Activated CD4-positive, alpha-beta memory T cell treated with anti-CD3 and anti-CD28 coated beads, Interleukin-2, amount 10 ng/mL, durations not matched to agents 7 days and 5 days (primary cell): ENCODE measurements around the gene OTOG. TPM values are rescaled to one million over a fixed set of nuclear protein-coding genes. Genes with fewer than 3 reads are reported as not detected.

ENCODE experiments used
- CTCF ChIA-PET: fragments of 350-600 bp; sonication (Branson Sonifier 250); formaldehyde crosslinking; loops from one replicate; lab custom pipeline; 2021; ENCODE audit warnings: antibody characterized with exemption, inconsistent platforms; lab: Charles Lee
- POLR2A ChIA-PET: fragments of 350-600 bp; sonication (Branson Sonifier 250); formaldehyde crosslinking; loops from one replicate; lab custom pipeline; 2021; ENCODE audit warnings: antibody characterized with exemption; lab: Charles Lee
- DNase-seq: peaks from one replicate; pipeline ENCODE4 v3.0.0-alpha.2; 2020
- H3K27ac Mint-ChIP-seq: one replicate; pipeline ENCODE4 v1.8.0; 2021; ENCODE audit warnings: mild to moderate bottlenecking, mixed read lengths
- H3K27me3 Mint-ChIP-seq: one replicate; pipeline ENCODE4 v1.8.0; 2021; ENCODE audit warnings: mixed read lengths
- H3K36me3 Mint-ChIP-seq: one replicate; pipeline ENCODE4 v1.8.0; 2021; ENCODE audit warnings: low read depth, mixed read lengths
- H3K4me1 Mint-ChIP-seq: one replicate; pipeline ENCODE4 v1.8.0; 2021; ENCODE audit warnings: mixed read lengths
- H3K4me3 Mint-ChIP-seq: one replicate; pipeline ENCODE4 v1.8.0; 2021; ENCODE audit warnings: mild to moderate bottlenecking, mixed read lengths
- H3K9me3 Mint-ChIP-seq: one replicate; pipeline ENCODE4 v1.8.0; 2021; ENCODE audit warnings: mixed read lengths
- total RNA-seq, 2 experiments: library from RNA; stranded (reverse); gene quantifications; one replicate each; pipeline ENCODE4 v1.2.3, GENCODE V29; 2021

OTOG gene
- total RNA-seq, 2 experiments from 2014 or later, result not detected

GRCh38 chr11:17590463-17590862 is 43.4 kb downstream of the OTOG start:
- Mint-ChIP-seq H3K36me3 (no peaks in the 10 kb centered on the region), H3K4me1 (no peaks in the 10 kb centered on the region), H3K4me3 (no peak overlapping the region), H3K27ac (no peak overlapping the region), H3K9me3 (no peaks in the 10 kb centered on the region), H3K27me3 (peaks cover 7% of the 10 kb centered on the region)
- POLR2A ChIA-PET, result no interaction called here
- no peak for DNase-seq
- CTCF ChIA-PET, result no interaction called here

- Mint-ChIP-seq H3K36me3 (no peaks in the 10 kb centered on the region), H3K4me3 (no peak overlapping the region), H3K27me3 (no peaks in the 10 kb centered on the region), H3K4me1 (no peaks in the 10 kb centered on the region), H3K27ac (no peak overlapping the region), H3K9me3 (no peaks in the 10 kb centered on the region)
- ChIA-PET POLR2A (no interaction called here), CTCF (no interaction called here)
- no peak for DNase-seq
These were observed 44.2 kb downstream of the OTOG start for GRCh38 chr11:17591293-17591692.

- Mint-ChIP-seq H3K27me3 (no peaks in the 10 kb centered on the region), H3K4me3 (no peak overlapping the region), H3K36me3 (no peaks in the 10 kb centered on the region), H3K27ac (no peak overlapping the region), H3K4me1 (no peaks in the 10 kb centered on the region), H3K9me3 (no peaks in the 10 kb centered on the region)
- no peak for DNase-seq
- CTCF ChIA-PET, result no interaction called here
- POLR2A ChIA-PET, result no interaction called here
These were observed 46.6 kb downstream of the OTOG start for GRCh38 chr11:17593466-17594245.

- CTCF ChIA-PET, result interaction anchor here (0.8 kb wide), 1 partner anchor 28 kb away, joined by 3 read pairs; no protein-coding TSS in a partner anchor
These were observed 47.7 kb downstream of the OTOG start for GRCh38 chr11:17594686-17595192.

GRCh38 chr11:17595526-17596309 is 48.7 kb downstream of the OTOG start:
- Mint-ChIP-seq H3K36me3 (no peaks in the 10 kb centered on the region), H3K27ac (no peak overlapping the region), H3K27me3 (no peaks in the 10 kb centered on the region), H3K4me1 (no peaks in the 10 kb centered on the region), H3K9me3 (no peaks in the 10 kb centered on the region), H3K4me3 (no peak overlapping the region)
- POLR2A ChIA-PET, result no interaction called here
- DNase-seq, result peak; percentile 14
- CTCF ChIA-PET, result interaction anchor here (0.8 to 0.9 kb wide), 2 partner anchors 29 to 135 kb away, joined by 3 read pairs; no protein-coding TSS in a partner anchor

More at GRCh38 chr11:17594686-17595192, 47.7 kb downstream of the OTOG start:
- H3K9me3 Mint-ChIP-seq, result no peaks in the 10 kb centered on the region
- H3K4me1 Mint-ChIP-seq, result no peaks in the 10 kb centered on the region
- peak; percentile 3 for DNase-seq
- no peak overlapping the region for H3K4me3 Mint-ChIP-seq
- H3K36me3 Mint-ChIP-seq, result no peaks in the 10 kb centered on the region
- no peak overlapping the region for H3K27ac Mint-ChIP-seq
- POLR2A ChIA-PET, result no interaction called here
- H3K27me3 Mint-ChIP-seq, result no peaks in the 10 kb centered on the region

GRCh38 chr11:17596310-17596669 is 49.2 kb downstream of the OTOG start:
- peak; percentile 9 for DNase-seq
- ChIA-PET POLR2A (no interaction called here), CTCF (no interaction called here)
- no peak overlapping the region for H3K27ac Mint-ChIP-seq
- no peak overlapping the region for H3K4me3 Mint-ChIP-seq
- no peaks in the 10 kb centered on the region for H3K36me3 Mint-ChIP-seq
- no peaks in the 10 kb centered on the region for H3K4me1 Mint-ChIP-seq
- H3K9me3 Mint-ChIP-seq, result no peaks in the 10 kb centered on the region
- H3K27me3 Mint-ChIP-seq, result no peaks in the 10 kb centered on the region

- no peak overlapping the region for H3K27ac Mint-ChIP-seq
- no peaks in the 10 kb centered on the region for H3K4me1 Mint-ChIP-seq
- H3K9me3 Mint-ChIP-seq, result no peaks in the 10 kb centered on the region
- no peak for DNase-seq
- no peaks in the 10 kb centered on the region for H3K36me3 Mint-ChIP-seq
- H3K4me3 Mint-ChIP-seq, result no peak overlapping the region
- POLR2A ChIA-PET, result no interaction called here
- CTCF ChIA-PET, result no interaction called here
- no peaks in the 10 kb centered on the region for H3K27me3 Mint-ChIP-seq
These were observed 49.7 kb downstream of the OTOG start for GRCh38 chr11:17596711-17597110.

- ChIA-PET POLR2A (no interaction called here), CTCF (interaction anchor here (1.0 kb wide), 1 partner anchor 131 kb away, joined by 3 read pairs; no protein-coding TSS in a partner anchor)
- no peak overlapping the region for H3K27ac Mint-ChIP-seq
- H3K36me3 Mint-ChIP-seq, result no peaks in the 10 kb centered on the region
- no peak for DNase-seq
- no peak overlapping the region for H3K4me3 Mint-ChIP-seq
- no peaks in the 10 kb centered on the region for H3K9me3 Mint-ChIP-seq
- no peaks in the 10 kb centered on the region for H3K27me3 Mint-ChIP-seq
- H3K4me1 Mint-ChIP-seq, result no peaks in the 10 kb centered on the region
These were observed 50.7 kb downstream of the OTOG start for GRCh38 chr11:17597770-17598169.

GRCh38 chr11:17598700-17599459 is 51.8 kb downstream of the OTOG start:
- POLR2A ChIA-PET, result no interaction called here

GRCh38 chr11:17599460-17599925 is 52.4 kb downstream of the OTOG start:
- ChIA-PET POLR2A (no interaction called here), CTCF (interaction anchor here (1.0 to 2.0 kb wide), 9 partner anchors 11 to 771 kb away, joined by 3 to 12 read pairs (median 4); no protein-coding TSS in a partner anchor)
- Mint-ChIP-seq H3K27ac (no peak overlapping the region), H3K4me1 (no peaks in the 10 kb centered on the region), H3K9me3 (no peaks in the 10 kb centered on the region), H3K4me3 (no peak overlapping the region), H3K36me3 (no peaks in the 10 kb centered on the region), H3K27me3 (no peaks in the 10 kb centered on the region)
- DNase-seq, result no peak

More at GRCh38 chr11:17598700-17599459, 51.8 kb downstream of the OTOG start:
- CTCF ChIA-PET, result interaction anchor here (0.6 to 2.0 kb wide), 14 partner anchors 11 to 770 kb away, joined by 3 to 12 read pairs (median 3); no protein-coding TSS in a partner anchor
- Mint-ChIP-seq H3K4me1 (no peaks in the 10 kb centered on the region), H3K9me3 (no peaks in the 10 kb centered on the region), H3K36me3 (no peaks in the 10 kb centered on the region), H3K27ac (no peak overlapping the region), H3K27me3 (no peaks in the 10 kb centered on the region), H3K4me3 (no peak overlapping the region)
- DNase-seq, result peak; percentile 69

- no peak overlapping the region for H3K27ac Mint-ChIP-seq
- H3K4me1 Mint-ChIP-seq, result no peaks in the 10 kb centered on the region
- no peak overlapping the region for H3K4me3 Mint-ChIP-seq
- POLR2A ChIA-PET, result no interaction called here
- no peaks in the 10 kb centered on the region for H3K9me3 Mint-ChIP-seq
- no peak for DNase-seq
- CTCF ChIA-PET, result interaction anchor here (0.6 to 1.2 kb wide), 3 partner anchors 30 to 130 kb away, joined by 3 read pairs; no protein-coding TSS in a partner anchor
- H3K27me3 Mint-ChIP-seq, result no peaks in the 10 kb centered on the region
- H3K36me3 Mint-ChIP-seq, result no peaks in the 10 kb centered on the region
These were observed 53.5 kb downstream of the OTOG start for GRCh38 chr11:17600316-17601255.
